Calu3 (cell line): ENCODE results near the gene HTR2B. TPM values are rescaled to one million over a fixed set of nuclear protein-coding genes. Genes with fewer than 3 reads are reported as not detected.
"Not testable (repeated sequence)": the region's sequence is repeated elsewhere in the genome, so short reads cannot be mapped to it uniquely, and the experiment has no call there.

ENCODE experiments used
- BruUV-seq: library from RNA; stranded (reverse); fragments of 400-500 nt; replicated peaks from 2 replicates; lab custom pipeline; 2021; lab: Mats Ljungman, UMichigan
- CTCF ChIA-PET: fragments of 300-600 bp; sonication (Branson Sonifier 250); formaldehyde crosslinking; loops from one replicate; lab custom pipeline; 2022; ENCODE audit warnings: antibody characterized with exemption; lab: Charles Lee
- DNase-seq: peaks from one replicate; pipeline ENCODE4 v3.0.0; 2022
- H3K27ac Mint-ChIP-seq: one replicate; pipeline ENCODE4 v1.8.0; 2022; ENCODE audit warnings: mixed read lengths; ENCODE audit not compliant: unreplicated experiment
- H3K27me3 Mint-ChIP-seq: one replicate; pipeline ENCODE4 v1.8.0; 2022; ENCODE audit warnings: mixed read lengths; ENCODE audit not compliant: unreplicated experiment
- H3K36me3 Mint-ChIP-seq: one replicate; pipeline ENCODE4 v1.8.0; 2022; ENCODE audit warnings: mild to moderate bottlenecking, moderate library complexity, mixed read lengths; ENCODE audit not compliant: insufficient read depth, unreplicated experiment
- H3K4me1 Mint-ChIP-seq: one replicate; pipeline ENCODE4 v1.8.0; 2022; ENCODE audit warnings: mild to moderate bottlenecking, low read depth, mixed read lengths; ENCODE audit not compliant: unreplicated experiment
- H3K4me3 Mint-ChIP-seq: one replicate; pipeline ENCODE4 v1.8.0; 2022; ENCODE audit warnings: mild to moderate bottlenecking, low read depth, moderate library complexity, mixed read lengths; ENCODE audit not compliant: unreplicated experiment
- H3K9me3 Mint-ChIP-seq: one replicate; pipeline ENCODE4 v1.8.0; 2022; ENCODE audit warnings: low read depth, mixed read lengths; ENCODE audit not compliant: unreplicated experiment
- intact Hi-C: fragments of 100-400 bp; cut with micrococcal nuclease; formaldehyde crosslinking; loops from one replicate; pipeline ENCODE4 v1.10.0; 2022; ENCODE audit not compliant: unreplicated experiment
- total RNA-seq: library from RNA; stranded (reverse); gene quantifications from 2 replicates; pipeline ENCODE4 v1.2.3, GENCODE V29; 2022
- TF ChIP-seq, protein P1 (sequence below): fragments of 200-600 bp; IDR thresholded peaks from one replicate; pipeline ENCODE4 v1.8.0; 2022; ENCODE audit warnings: antibody characterized with exemption; ENCODE audit not compliant: unreplicated experiment

Gene HTR2B
- total RNA-seq, 1 experiment from 2014 or later: not detected

DNA sequence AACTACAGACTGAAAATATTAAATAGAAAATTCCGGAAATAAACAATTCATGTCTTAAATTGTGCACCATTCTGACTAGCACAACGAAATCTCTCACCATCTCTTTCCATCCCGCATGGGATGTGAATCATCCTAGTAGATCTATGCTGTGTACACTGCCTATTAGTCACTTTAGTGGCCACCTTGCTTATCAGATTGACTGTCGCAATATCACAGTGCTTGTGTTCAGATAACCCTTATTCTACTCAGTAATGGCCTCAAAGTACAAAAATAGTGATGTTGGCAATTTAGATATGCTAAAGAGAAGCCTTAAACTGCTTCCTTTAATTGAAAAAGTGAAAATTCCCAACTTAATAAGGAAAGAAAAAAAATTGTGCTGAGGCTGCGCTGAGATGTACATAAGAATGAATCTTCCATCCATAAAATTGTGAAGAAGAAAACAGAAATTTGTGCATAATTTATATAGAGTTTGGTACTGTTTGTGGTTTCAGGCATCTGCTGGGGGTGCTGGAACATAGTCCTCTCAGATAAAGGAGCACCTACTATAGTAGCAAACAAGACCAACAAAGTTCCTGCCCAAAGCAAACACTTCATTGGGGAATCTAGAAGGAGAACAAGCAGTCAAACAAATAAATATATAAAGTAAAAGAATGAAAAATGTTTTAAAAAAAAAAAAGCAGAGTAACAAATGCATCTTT, 56.2 kb downstream of the HTR2B start:
- peak overlapping the region; percentile 9 for H3K27ac Mint-ChIP-seq

DNA sequence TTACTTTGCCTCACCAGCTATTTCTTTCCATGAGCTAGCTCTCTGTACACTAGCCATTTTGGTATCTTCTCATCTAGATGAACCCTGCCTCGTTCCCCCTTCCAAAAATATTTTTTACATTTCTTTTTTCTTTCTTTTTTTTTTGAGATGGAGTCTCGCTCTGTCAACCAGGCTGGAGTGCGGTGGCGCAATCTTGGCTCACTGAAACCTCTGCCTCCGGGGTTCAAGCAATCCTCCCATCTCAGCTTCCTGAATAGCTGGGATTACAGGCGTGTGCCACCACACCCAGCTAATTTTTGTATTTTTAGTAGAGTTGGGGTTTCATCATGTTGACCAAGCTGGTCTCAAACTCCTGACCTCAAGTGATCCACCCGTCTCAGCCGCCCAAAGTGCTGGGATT, 57.3 kb downstream of the HTR2B start:
- Mint-ChIP-seq H3K36me3 (peaks cover 39% of the 10 kb centered on the region), H3K27ac (peak overlapping the region; percentile 9), H3K4me1 (peaks cover 16% of the 10 kb centered on the region)
- CTCF ChIA-PET, H3K27me3 Mint-ChIP-seq, BruUV-seq, H3K4me3 Mint-ChIP-seq, DNase-seq, H3K9me3 Mint-ChIP-seq, intact Hi-C loops: not testable (repeated sequence)

More for the DNA sequence above, 56.2 kb downstream of the HTR2B start:
- Mint-ChIP-seq H3K4me1 (peaks cover 16% of the 10 kb centered on the region), H3K4me3 (no peak overlapping the region), H3K36me3 (peaks cover 35% of the 10 kb centered on the region), H3K9me3 (no peaks in the 10 kb centered on the region), H3K27me3 (no peaks in the 10 kb centered on the region)
- peak; percentile 20 for DNase-seq
- TF ChIP-seq, protein P1, sequence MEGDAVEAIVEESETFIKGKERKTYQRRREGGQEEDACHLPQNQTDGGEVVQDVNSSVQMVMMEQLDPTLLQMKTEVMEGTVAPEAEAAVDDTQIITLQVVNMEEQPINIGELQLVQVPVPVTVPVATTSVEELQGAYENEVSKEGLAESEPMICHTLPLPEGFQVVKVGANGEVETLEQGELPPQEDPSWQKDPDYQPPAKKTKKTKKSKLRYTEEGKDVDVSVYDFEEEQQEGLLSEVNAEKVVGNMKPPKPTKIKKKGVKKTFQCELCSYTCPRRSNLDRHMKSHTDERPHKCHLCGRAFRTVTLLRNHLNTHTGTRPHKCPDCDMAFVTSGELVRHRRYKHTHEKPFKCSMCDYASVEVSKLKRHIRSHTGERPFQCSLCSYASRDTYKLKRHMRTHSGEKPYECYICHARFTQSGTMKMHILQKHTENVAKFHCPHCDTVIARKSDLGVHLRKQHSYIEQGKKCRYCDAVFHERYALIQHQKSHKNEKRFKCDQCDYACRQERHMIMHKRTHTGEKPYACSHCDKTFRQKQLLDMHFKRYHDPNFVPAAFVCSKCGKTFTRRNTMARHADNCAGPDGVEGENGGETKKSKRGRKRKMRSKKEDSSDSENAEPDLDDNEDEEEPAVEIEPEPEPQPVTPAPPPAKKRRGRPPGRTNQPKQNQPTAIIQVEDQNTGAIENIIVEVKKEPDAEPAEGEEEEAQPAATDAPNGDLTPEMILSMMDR: no peak
- CTCF ChIA-PET: interaction anchor here (0.7 kb wide), 1 partner anchor 363 kb away, joined by 3 read pairs; no protein-coding TSS in a partner anchor
- intact Hi-C loops: no loop called here
- BruUV-seq: no TSS peak

- intact Hi-C loops: no loop called here
- Mint-ChIP-seq H3K9me3 (no peaks in the 10 kb centered on the region), H3K4me3 (no peak overlapping the region), H3K27me3 (no peaks in the 10 kb centered on the region), H3K27ac (no peak overlapping the region), H3K36me3 (peaks cover 50% of the 10 kb centered on the region), H3K4me1 (peaks cover 16% of the 10 kb centered on the region)
- no peak for DNase-seq
- BruUV-seq: no TSS peak
- TF ChIP-seq, protein P1: no peak
- CTCF ChIA-PET: no interaction called here
These were observed 58.9 kb downstream of the HTR2B start for GRCh38 chr2:231065966-231066365.

GRCh38 chr2:231063347-231063746, 61.5 kb downstream of the HTR2B start:
- DNase-seq: no peak
- Mint-ChIP-seq H3K4me1 (peaks cover 30% of the 10 kb centered on the region), H3K27ac (no peak overlapping the region), H3K9me3 (no peaks in the 10 kb centered on the region), H3K36me3 (peaks cover 50% of the 10 kb centered on the region), H3K27me3 (no peaks in the 10 kb centered on the region), H3K4me3 (no peak overlapping the region)
- no TSS peak for BruUV-seq
- intact Hi-C loops: no loop called here
- CTCF ChIA-PET: interaction anchor here (1.4 kb wide), 1 partner anchor 10 kb away, joined by 3 read pairs; no protein-coding TSS in a partner anchor
- TF ChIP-seq, protein P1: no peak

DNA sequence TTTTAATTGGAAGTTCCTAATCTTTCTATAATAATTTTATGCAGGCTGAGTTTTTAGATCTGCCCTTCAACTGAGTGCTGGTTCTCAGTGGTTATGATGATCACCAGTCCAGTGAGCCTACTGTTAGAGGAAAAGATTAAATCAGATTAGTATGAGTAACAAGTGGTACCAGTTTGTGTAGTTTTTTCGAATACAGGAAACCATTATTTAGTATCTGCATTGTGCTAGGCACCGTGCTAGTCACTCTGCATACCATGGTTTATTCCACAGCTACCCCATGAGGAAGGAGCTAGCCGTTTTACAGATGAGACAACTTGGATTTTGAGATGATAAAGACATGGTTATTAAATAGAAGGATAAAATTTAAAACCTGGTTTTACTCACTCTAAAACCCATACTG, 62.1 kb downstream of the HTR2B start:
- H3K27ac Mint-ChIP-seq: no peak overlapping the region
- no peak for DNase-seq
- H3K4me1 Mint-ChIP-seq: peaks cover 30% of the 10 kb centered on the region
- peaks cover 47% of the 10 kb centered on the region for H3K36me3 Mint-ChIP-seq
- intact Hi-C loops: no loop called here
- no peaks in the 10 kb centered on the region for H3K27me3 Mint-ChIP-seq
- no peaks in the 10 kb centered on the region for H3K9me3 Mint-ChIP-seq
- CTCF ChIA-PET: interaction anchor here (1.4 kb wide), 1 partner anchor 10 kb away, joined by 3 read pairs; no protein-coding TSS in a partner anchor
- no TSS peak for BruUV-seq
- H3K4me3 Mint-ChIP-seq: no peak overlapping the region
- TF ChIP-seq, protein P1: no peak
